A549 (cell line): ENCODE results near the gene CNTNAP5. TPM values are rescaled to one million over a fixed set of nuclear protein-coding genes. Genes with fewer than 3 reads are reported as not detected.

Source experiments
- ATAC-seq, 2 experiments: fragments of 200-7000 bp in 1 of 2; fragments of >200 bp in 1 of 2; cut with Nextera tagmentation in 1 of 2; cut with Tn5 transposase in 1 of 2; 3 replicates each; pipeline versions ENCODE4 v1.8.0 to v1.9.1; 2018 to 2020; ENCODE audit warnings: mild to moderate bottlenecking in 1 of 2, moderate library complexity in 1 of 2
- CTCF ChIA-PET: fragments of 300-600 bp; sonication (Branson Sonifier 250); formaldehyde crosslinking; extraction: SDS; loops from one replicate; lab custom pipeline; 2021; ENCODE audit warnings: antibody characterized with exemption, inconsistent platforms; lab: Yijun Ruan, JAX
- POLR2A ChIA-PET: fragments of 350-600 bp; formaldehyde crosslinking; extraction: SDS; loops from one replicate; lab custom pipeline; 2021; ENCODE audit warnings: antibody characterized with exemption, inconsistent platforms; lab: Yijun Ruan, JAX
- DNase-seq, 2 experiments: peaks; one replicate each; pipeline versions ENCODE4 v3.0.0 to v3.0.0-alpha.2; 2011 to 2016; ENCODE audit warnings: low read depth in 1 of 2, low spot score in 1 of 2
- FAIRE-seq: peaks from 2 replicates; lab custom pipeline; 2011; peaks lifted over from hg19 to GRCh38; lab: Jason Lieb, UNC
- H3K27ac ChIP-seq, 2 experiments: fragments of >200 bp; sonication (Bioruptor Twin); formaldehyde crosslinking; 3 replicates each; pipeline ENCODE4 v1.5.1; 2016 to 2017
- H3K4me1 ChIP-seq: fragments of >200 bp; sonication (Bioruptor Twin); formaldehyde crosslinking; 3 replicates; pipeline ENCODE4 v1.6.1; 2016
- H3K4me2 ChIP-seq: fragments of >200 bp; sonication (Bioruptor Twin); formaldehyde crosslinking; 3 replicates; pipeline ENCODE4 v1.6.1; 2016
- H3K4me3 ChIP-seq: fragments of >200 bp; sonication (Bioruptor Twin); formaldehyde crosslinking; 3 replicates; pipeline ENCODE4 v1.5.1; 2016
- H3K9me3 ChIP-seq: fragments of >200 bp; sonication (Bioruptor Twin); formaldehyde crosslinking; 3 replicates; pipeline ENCODE4 v1.6.1; 2016
- BHLHE40 ChIP-seq: IDR thresholded peaks from 2 replicates; pipeline ENCODE4 v1.6.1; 2012; ENCODE audit warnings: low read depth, low read length, inconsistent platforms
- CBX2 ChIP-seq: fragments of 200-600 bp; sonication (generic); IDR thresholded peaks from 2 replicates; pipeline ENCODE4 v1.6.1; 2016; ENCODE audit warnings: low read depth, mild to moderate bottlenecking, borderline replicate concordance
- EHF ChIP-seq: fragments of 250-450 bp; sonication (Bioruptor Pico); IDR thresholded peaks from 2 replicates; pipeline ENCODE4 v1.5.0; 2020; ENCODE audit warnings: mild to moderate bottlenecking
- EP300 ChIP-seq, 2 experiments: fragments of >200 bp; sonication (Bioruptor Twin); formaldehyde crosslinking; IDR thresholded peaks; 2 replicates in 1 of 2; 3 replicates in 1 of 2; pipeline ENCODE4 v1.6.1; 2016 to 2017
- ESRRA ChIP-seq: fragments of 150-350 bp; IDR thresholded peaks from 2 replicates; pipeline ENCODE4 v1.6.1; 2014; ENCODE audit warnings: mild to moderate bottlenecking, low read length, borderline replicate concordance
- FOSB ChIP-seq: fragments of 250-450 bp; sonication (Bioruptor Pico); IDR thresholded peaks from 2 replicates; pipeline ENCODE4 v1.5.0; 2020; ENCODE audit warnings: mild to moderate bottlenecking, moderate library complexity
- FOXS1 ChIP-seq: fragments of 250-450 bp; sonication (Bioruptor Pico); IDR thresholded peaks from 2 replicates; pipeline ENCODE4 v1.5.0; 2020; ENCODE audit warnings: mild to moderate bottlenecking, moderate library complexity
- HDAC2 ChIP-seq: fragments of 200-600 bp; sonication (generic); IDR thresholded peaks from 2 replicates; pipeline ENCODE4 v1.6.1; 2016
- HOXA7 ChIP-seq: fragments of 250-450 bp; sonication (Bioruptor Pico); IDR thresholded peaks from 2 replicates; pipeline ENCODE4 v1.5.0; 2020; ENCODE audit warnings: mild to moderate bottlenecking, moderate library complexity
- HOXB13 ChIP-seq: fragments of 250-450 bp; sonication (Bioruptor Pico); IDR thresholded peaks from 2 replicates; pipeline ENCODE4 v1.5.0; 2020; ENCODE audit warnings: low read depth, mild to moderate bottlenecking, moderate library complexity
- JUN ChIP-seq, 2 experiments: fragments of >200 bp; sonication (Bioruptor Twin); formaldehyde crosslinking; IDR thresholded peaks; 2 replicates in 1 of 2; 3 replicates in 1 of 2; pipeline ENCODE4 v1.6.1; 2016 to 2017
- NFE2L2 ChIP-seq: fragments of 150-350 bp; conservative IDR thresholded peaks from 2 replicates; pipeline ENCODE4 v1.6.1; 2014; ENCODE audit warnings: low read length
- NR3C1 ChIP-seq: fragments of >200 bp; sonication (Bioruptor Twin); formaldehyde crosslinking; IDR thresholded peaks from 3 replicates; pipeline ENCODE4 v1.6.1; 2017
- POLR2AphosphoS2 ChIP-seq: conservative IDR thresholded peaks from 2 replicates; pipeline ENCODE4 v1.6.1; 2012; ENCODE audit warnings: low read length, improper control_type of control experiment, inconsistent platforms
- RAD21 ChIP-seq, 2 experiments: fragments of >200 bp in 1 of 2; sonication (Bioruptor Twin) in 1 of 2; formaldehyde crosslinking in 1 of 2; IDR thresholded peaks in 1 of 2; conservative IDR thresholded peaks in 1 of 2; 2 replicates in 1 of 2; 3 replicates in 1 of 2; pipeline ENCODE4 v1.6.1; 2012 to 2018; ENCODE audit warnings: inconsistent platforms in 1 of 2
- RARB ChIP-seq: fragments of 250-450 bp; sonication (Bioruptor Pico); IDR thresholded peaks from 2 replicates; pipeline ENCODE4 v1.8.0; 2021; ENCODE audit warnings: mild to moderate bottlenecking, moderate library complexity
- SMC3 ChIP-seq: fragments of >200 bp; sonication (Bioruptor Twin); formaldehyde crosslinking; IDR thresholded peaks from 3 replicates; pipeline ENCODE4 v1.6.1; 2018; ENCODE audit warnings: inconsistent platforms
- TFCP2L1 ChIP-seq: fragments of 250-450 bp; sonication (Bioruptor Pico); IDR thresholded peaks from 2 replicates; pipeline ENCODE4 v1.5.0; 2021; ENCODE audit warnings: mild to moderate bottlenecking
- TP53 ChIP-seq: fragments of 250-450 bp; sonication (Bioruptor Pico); IDR thresholded peaks from 2 replicates; pipeline ENCODE4 v1.5.0; 2021; ENCODE audit warnings: mild to moderate bottlenecking, moderate library complexity
- ZC3H11A ChIP-seq: fragments of 450-650 bp; IDR thresholded peaks from 2 replicates; pipeline ENCODE4 v1.6.1; 2014; ENCODE audit warnings: antibody characterized with exemption, mild to moderate bottlenecking
- ZFP36 ChIP-seq: fragments of 450-650 bp; IDR thresholded peaks from 2 replicates; pipeline ENCODE4 v1.6.1; 2014; ENCODE audit warnings: borderline replicate concordance; ENCODE audit not compliant: partially characterized antibody
- ZNF302 ChIP-seq: fragments of 250-450 bp; sonication (Bioruptor Pico); IDR thresholded peaks from 2 replicates; pipeline ENCODE4 v1.9.0; 2021; ENCODE audit warnings: inconsistent platforms, mild to moderate bottlenecking, moderate library complexity
- ZSCAN20 ChIP-seq: fragments of 250-450 bp; sonication (Bioruptor Pico); IDR thresholded peaks from 2 replicates; pipeline ENCODE4 v1.8.0; 2022; ENCODE audit warnings: mild to moderate bottlenecking, moderate library complexity
- WGBS: methylation state at CpG from one replicate; pipeline ENCODE4 v1.1.6; 2017; ENCODE audit errors: missing lambda C conversion rate; 5-methylcytosine and 5-hydroxymethylcytosine counted together
- polyA plus RNA-seq, 4 experiments: library from polyadenylated mRNA; depleted of rRNA in 3 of 4; stranded (reverse); fragments of >200 nt; fragmentation: RNase III in 1 of 4; extraction: RNeasy Plus Mini Kit Qiagen cat#74134 plus additional on column Dnase treatment in 1 of 4; gene quantifications; 2 replicates in 3 of 4; 3 replicates in 1 of 4; pipeline ENCODE4 v1.2.3, GENCODE V29; 2011 to 2017
- TF ChIP-seq, protein P1 (sequence below): fragments of >200 bp; sonication (Bioruptor Twin); formaldehyde crosslinking; IDR thresholded peaks from 3 replicates; pipeline ENCODE4 v1.5.1; 2016
- TF ChIP-seq, protein P2 (sequence below): IDR thresholded peaks from 2 replicates; pipeline ENCODE4 v1.6.1; 2012
- TF ChIP-seq, protein P3 (sequence below): fragments of 450-650 bp; IDR thresholded peaks from 2 replicates; pipeline ENCODE4 v1.6.1; 2014; ENCODE audit warnings: antibody characterized with exemption
- TF ChIP-seq, protein P4 (sequence below): fragments of >200 bp; sonication (Bioruptor Twin); formaldehyde crosslinking; IDR thresholded peaks from 3 replicates; pipeline ENCODE4 v1.6.1; 2016

Gene CNTNAP5
- polyA plus RNA-seq, 2 of the 4 experiments (the other 2 are of a cell fraction) = not detected

DNA sequence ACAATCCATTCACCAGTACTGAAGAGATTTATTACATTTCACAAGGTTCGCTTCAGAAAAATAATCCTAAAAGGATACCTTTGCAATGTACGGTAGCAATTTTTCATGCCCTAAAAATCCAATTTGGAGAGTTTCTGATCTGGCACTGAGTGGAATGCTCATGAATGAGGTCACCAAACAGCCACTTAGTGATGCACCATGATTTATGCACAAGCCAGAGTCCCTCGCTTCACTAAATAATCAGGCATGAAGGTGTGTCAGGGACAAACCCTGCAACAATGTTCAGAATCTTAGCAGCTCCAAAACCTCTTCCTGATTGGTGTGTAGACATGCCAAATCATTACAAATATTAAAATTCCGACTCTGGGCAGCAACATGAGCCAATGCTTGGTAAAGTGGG, 221.1 kb downstream of the CNTNAP5 start:
- Histone ChIP-seq H3K4me2 (no peak overlapping the region), H3K4me3 (no peak overlapping the region), H3K27ac (no peak overlapping the region), H3K4me1 (no peaks in the 10 kb centered on the region), H3K9me3 (no peaks in the 10 kb centered on the region)
- FAIRE-seq = no peak
- POLR2A ChIA-PET = no interaction called here
- no peak for ATAC-seq
- TF ChIP-seq, protein P1, sequence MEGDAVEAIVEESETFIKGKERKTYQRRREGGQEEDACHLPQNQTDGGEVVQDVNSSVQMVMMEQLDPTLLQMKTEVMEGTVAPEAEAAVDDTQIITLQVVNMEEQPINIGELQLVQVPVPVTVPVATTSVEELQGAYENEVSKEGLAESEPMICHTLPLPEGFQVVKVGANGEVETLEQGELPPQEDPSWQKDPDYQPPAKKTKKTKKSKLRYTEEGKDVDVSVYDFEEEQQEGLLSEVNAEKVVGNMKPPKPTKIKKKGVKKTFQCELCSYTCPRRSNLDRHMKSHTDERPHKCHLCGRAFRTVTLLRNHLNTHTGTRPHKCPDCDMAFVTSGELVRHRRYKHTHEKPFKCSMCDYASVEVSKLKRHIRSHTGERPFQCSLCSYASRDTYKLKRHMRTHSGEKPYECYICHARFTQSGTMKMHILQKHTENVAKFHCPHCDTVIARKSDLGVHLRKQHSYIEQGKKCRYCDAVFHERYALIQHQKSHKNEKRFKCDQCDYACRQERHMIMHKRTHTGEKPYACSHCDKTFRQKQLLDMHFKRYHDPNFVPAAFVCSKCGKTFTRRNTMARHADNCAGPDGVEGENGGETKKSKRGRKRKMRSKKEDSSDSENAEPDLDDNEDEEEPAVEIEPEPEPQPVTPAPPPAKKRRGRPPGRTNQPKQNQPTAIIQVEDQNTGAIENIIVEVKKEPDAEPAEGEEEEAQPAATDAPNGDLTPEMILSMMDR = no peak
- TF ChIP-seq BHLHE40 = no peak
- TF ChIP-seq TFCP2L1 (CRISPR knock-in tag) = no peak
- no peak for TF ChIP-seq ZSCAN20
- no peak for TF ChIP-seq HDAC2
- TF ChIP-seq NR3C1 = no peak
- no peak for DNase-seq
- CTCF ChIA-PET = no interaction called here
- WGBS = 10% methylated on average over 3 of the region's 4 CpGs

DNA sequence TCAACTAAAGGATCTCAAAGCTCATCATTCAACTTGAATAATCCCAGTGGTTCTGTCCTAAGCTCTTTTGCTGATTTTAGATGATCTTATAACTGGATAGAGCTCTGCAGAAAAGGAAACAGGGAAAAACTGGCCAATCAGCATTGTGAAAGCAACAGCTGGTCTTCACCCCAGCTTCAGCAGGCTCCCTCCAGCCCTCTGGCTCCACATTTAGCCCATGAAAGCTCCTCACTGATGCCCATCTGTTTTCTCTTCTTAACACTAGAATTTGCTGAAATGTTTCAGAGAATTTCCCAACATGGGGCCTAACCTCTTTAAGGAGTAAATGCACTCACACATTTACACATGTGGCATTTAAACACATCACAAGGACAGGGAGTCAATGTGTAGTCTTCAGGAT, 223.3 kb downstream of the CNTNAP5 start:
- CTCF ChIA-PET = no interaction called here
- no peak for FAIRE-seq
- POLR2A ChIA-PET = no interaction called here

DNA sequence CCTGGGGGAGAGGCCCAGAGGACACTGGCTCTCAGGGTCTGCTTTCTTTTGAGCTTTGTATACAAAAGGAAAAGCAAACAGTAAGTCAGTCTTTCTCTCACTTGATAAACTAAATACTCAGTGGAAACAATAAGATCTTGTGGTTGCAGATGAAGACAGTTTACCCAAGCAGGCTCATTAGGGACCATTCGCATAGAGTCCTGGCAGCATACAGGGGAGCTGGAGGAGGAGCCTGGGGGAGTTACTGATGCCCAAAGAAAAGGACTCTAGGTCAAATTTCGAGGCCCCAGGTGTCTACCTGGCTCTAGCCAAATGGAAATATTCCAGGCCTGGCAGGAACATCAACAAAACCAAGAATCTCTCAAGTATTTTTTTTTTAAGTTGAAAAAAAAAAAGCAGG, 225.3 kb downstream of the CNTNAP5 start:
- H3K4me2 ChIP-seq = no peak overlapping the region
- 0% methylated on average over 2 of the region's 2 CpGs for WGBS
- FAIRE-seq (no peak), DNase-seq (no peak), ATAC-seq (no peak)
- ChIA-PET POLR2A (no interaction called here), CTCF (no interaction called here)
- no peak for TF ChIP-seq NFE2L2
- TF ChIP-seq JUN (IDR thresholded peaks at IDR 0.05) = no peak
- TF ChIP-seq POLR2AphosphoS2 = no peak
- no peak for TF ChIP-seq RARB (CRISPR knock-in tag)
- TF ChIP-seq TFCP2L1 (CRISPR knock-in tag) = no peak
- TF ChIP-seq NR3C1 = no peak
- no peak for TF ChIP-seq HOXA7 (CRISPR knock-in tag)
- no peak for TF ChIP-seq ZNF302
- no peak for TF ChIP-seq ZFP36
- no peak for TF ChIP-seq ZSCAN20
- TF ChIP-seq FOXS1 (CRISPR knock-in tag) = no peak
- no peak for TF ChIP-seq SMC3
- TF ChIP-seq EHF (CRISPR knock-in tag) = no peak
- no peak for TF ChIP-seq CBX2
- no peak overlapping the region for H3K27ac ChIP-seq
- H3K4me1 ChIP-seq = no peaks in the 10 kb centered on the region
- H3K4me3 ChIP-seq = no peak overlapping the region
- H3K9me3 ChIP-seq = no peaks in the 10 kb centered on the region; the same call in 2 of the 3 replicates

More for the DNA sequence above, 223.3 kb downstream of the CNTNAP5 start:
- DNase-seq = no peak
- H3K4me3 ChIP-seq = no peak overlapping the region
- no peak overlapping the region for H3K4me2 ChIP-seq
- no peak for ATAC-seq
- TF ChIP-seq SMC3 = no peak
- TF ChIP-seq, protein P2, sequence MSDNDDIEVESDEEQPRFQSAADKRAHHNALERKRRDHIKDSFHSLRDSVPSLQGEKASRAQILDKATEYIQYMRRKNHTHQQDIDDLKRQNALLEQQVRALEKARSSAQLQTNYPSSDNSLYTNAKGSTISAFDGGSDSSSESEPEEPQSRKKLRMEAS = no peak
- no peak for TF ChIP-seq HOXB13 (CRISPR knock-in tag)
- TF ChIP-seq TP53 (CRISPR knock-in tag) = no peak
- TF ChIP-seq EP300 (IDR thresholded peaks at IDR 0.05) = no peak
- TF ChIP-seq TFCP2L1 (CRISPR knock-in tag) = no peak
- TF ChIP-seq ZFP36 = no peak
- TF ChIP-seq, protein P3, sequence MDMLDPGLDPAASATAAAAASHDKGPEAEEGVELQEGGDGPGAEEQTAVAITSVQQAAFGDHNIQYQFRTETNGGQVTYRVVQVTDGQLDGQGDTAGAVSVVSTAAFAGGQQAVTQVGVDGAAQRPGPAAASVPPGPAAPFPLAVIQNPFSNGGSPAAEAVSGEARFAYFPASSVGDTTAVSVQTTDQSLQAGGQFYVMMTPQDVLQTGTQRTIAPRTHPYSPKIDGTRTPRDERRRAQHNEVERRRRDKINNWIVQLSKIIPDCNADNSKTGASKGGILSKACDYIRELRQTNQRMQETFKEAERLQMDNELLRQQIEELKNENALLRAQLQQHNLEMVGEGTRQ = no peak
- no peak for TF ChIP-seq ZC3H11A
- TF ChIP-seq, protein P4, sequence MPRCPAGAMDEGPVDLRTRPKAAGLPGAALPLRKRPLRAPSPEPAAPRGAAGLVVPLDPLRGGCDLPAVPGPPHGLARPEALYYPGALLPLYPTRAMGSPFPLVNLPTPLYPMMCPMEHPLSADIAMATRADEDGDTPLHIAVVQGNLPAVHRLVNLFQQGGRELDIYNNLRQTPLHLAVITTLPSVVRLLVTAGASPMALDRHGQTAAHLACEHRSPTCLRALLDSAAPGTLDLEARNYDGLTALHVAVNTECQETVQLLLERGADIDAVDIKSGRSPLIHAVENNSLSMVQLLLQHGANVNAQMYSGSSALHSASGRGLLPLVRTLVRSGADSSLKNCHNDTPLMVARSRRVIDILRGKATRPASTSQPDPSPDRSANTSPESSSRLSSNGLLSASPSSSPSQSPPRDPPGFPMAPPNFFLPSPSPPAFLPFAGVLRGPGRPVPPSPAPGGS = no peak
- no peak for TF ChIP-seq ESRRA
- TF ChIP-seq POLR2AphosphoS2 = no peak
- no peak for TF ChIP-seq FOSB (CRISPR knock-in tag)
- no peak for TF ChIP-seq RAD21 (conservative IDR thresholded peaks at IDR 0.05 in 1 of 2, IDR thresholded peaks at IDR 0.05 in 1 of 2)
- no peaks in the 10 kb centered on the region; the same call in 2 of the 3 replicates for H3K9me3 ChIP-seq
- no peaks in the 10 kb centered on the region for H3K4me1 ChIP-seq
- no peak overlapping the region for H3K27ac ChIP-seq
